K562 treated with DMSO at 1 percent for 48 hours (cell line): ENCODE measurements around the gene PARP6. TPM values are rescaled to one million over a fixed set of nuclear protein-coding genes. Genes with fewer than 3 reads are reported as not detected.

Experiments used
- total RNA-seq: library from RNA; unstranded; fragments of 300-600 nt; gene quantifications from 2 replicates; pipeline ENCODE4 v1.2.3, GENCODE V29; 2022; ENCODE audit warnings: low replicate concordance; ENCODE audit errors: extremely low read depth

PARP6 gene, protein sequence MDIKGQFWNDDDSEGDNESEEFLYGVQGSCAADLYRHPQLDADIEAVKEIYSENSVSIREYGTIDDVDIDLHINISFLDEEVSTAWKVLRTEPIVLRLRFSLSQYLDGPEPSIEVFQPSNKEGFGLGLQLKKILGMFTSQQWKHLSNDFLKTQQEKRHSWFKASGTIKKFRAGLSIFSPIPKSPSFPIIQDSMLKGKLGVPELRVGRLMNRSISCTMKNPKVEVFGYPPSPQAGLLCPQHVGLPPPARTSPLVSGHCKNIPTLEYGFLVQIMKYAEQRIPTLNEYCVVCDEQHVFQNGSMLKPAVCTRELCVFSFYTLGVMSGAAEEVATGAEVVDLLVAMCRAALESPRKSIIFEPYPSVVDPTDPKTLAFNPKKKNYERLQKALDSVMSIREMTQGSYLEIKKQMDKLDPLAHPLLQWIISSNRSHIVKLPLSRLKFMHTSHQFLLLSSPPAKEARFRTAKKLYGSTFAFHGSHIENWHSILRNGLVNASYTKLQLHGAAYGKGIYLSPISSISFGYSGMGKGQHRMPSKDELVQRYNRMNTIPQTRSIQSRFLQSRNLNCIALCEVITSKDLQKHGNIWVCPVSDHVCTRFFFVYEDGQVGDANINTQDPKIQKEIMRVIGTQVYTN
- not detected in 2 replicates for total RNA-seq

DNA sequence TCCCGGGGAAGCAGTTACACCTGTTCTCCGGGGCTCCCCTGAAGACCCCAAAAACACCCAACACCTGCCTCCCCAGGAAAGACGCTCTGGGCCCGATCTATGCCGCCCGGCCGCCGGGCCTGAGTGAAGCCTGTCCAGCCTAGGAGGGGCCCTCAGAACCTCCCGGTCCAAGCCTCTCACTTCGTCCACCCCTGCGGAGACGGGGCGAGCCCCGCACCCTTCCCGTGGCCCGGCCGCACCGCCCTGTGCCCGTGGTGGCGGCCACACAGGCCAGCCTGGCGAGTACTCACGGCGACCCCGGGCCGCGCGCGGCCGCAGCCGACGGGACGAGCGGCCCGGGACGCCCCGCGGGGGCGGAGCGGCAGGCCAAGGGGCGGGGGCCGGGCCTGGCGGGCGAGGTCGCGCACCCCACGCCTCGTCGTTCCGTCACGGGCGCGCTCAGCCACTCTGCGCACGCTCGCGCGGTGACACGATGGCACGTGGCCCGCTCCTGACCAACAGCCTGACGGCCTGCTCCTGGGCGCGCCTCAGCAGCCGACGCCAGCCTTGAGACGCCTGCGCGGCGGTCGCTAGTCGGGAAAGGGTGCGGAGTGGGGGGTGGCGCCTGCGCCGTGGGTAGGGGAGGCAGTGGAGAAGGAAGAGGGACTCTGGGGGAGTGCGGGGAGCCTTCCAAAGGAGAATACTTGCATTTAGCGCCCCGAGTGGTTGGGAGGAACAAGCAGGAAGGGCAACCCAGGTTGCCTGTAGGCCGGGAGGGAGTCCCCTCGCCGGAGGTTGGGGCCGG, at the start of gene PARP6:
TSS of gene PARP6 (minus strand) at position 342 of the 784 bp plus-strand sequence. CDS start 5,077 bp downstream, outside the sequence.

DNA sequence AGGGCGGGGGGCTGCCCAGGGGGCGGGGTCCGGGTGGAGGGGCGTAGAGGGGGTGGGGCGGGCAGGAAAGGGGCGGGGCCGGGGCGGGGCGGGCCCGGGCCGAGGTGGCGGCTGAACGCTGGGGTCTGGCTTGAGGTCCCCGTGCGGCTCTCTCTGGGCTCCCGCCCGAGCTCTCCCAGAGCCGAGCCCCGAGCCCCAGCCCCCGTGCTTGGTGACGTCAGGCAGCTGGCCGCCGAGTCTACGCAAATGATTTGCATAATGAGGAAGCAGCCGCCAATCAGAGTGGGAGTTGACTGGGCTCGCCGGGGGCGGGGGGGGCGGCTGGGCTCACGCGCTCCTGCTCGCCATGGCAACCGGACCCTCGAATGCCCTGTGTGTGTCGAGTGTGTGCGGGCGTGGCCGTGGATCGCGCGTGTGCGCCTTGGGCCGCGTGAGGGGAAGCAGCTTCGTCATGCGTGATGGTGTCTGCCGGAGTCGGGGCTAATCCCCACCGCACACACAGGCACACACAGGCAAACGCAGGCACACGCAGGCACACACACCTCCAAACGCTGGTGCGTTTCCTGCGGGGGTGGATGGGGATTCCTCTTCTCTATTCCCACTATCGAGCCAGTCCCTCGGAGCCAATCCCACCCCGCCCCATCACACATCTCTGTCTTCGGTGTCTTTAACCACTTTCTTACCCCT, 47.8 kb upstream of the PARP6 start, which contains the start of gene CELF6:
TSS of gene CELF6 (minus strand) at position 173 of the 687 bp plus-strand sequence. CDS start 283 bp downstream, outside the sequence.

DNA sequence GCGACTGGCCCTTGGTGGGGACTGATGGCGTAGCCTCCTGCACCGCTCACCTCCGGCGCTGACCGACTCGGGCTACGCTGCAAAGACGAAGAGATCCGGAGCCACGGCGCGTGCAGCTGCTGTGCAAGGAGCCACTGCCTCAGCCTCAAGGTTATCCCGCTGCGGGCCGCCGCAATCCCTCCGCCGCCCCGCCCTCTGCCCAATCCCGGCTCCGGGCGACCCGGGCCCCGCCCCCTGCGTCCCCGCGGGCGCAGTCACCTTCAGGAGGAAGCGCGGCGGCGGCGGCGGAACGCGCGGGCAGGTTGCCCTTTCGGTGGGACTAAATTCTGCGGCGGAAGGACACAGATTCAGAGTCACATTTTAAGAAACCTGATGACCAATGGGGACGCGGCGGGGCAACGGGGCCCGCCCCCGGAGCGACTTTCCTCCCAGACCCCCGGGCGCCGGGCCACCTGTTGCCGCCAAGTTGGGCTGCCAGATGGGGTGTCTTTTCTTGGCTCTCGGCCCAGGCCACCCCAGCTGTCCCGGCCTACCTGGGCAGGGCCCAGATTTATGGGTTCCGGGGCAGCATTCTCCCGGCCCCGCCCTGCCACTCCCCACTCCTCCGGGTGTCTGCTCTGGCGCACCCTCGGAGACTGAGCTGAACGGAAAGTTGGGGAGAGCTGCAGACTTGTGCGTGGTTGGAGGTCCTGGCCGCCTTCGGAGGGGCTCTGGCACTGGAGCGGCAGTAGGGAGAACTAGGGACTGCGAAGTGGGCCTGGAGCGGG, 41.1 kb downstream of the PARP6 start, which contains the start of gene PKM:
TSS of gene PKM (minus strand) at position 125 of the 767 bp plus-strand sequence. CDS start 12,093 bp downstream, outside the sequence.

DNA sequence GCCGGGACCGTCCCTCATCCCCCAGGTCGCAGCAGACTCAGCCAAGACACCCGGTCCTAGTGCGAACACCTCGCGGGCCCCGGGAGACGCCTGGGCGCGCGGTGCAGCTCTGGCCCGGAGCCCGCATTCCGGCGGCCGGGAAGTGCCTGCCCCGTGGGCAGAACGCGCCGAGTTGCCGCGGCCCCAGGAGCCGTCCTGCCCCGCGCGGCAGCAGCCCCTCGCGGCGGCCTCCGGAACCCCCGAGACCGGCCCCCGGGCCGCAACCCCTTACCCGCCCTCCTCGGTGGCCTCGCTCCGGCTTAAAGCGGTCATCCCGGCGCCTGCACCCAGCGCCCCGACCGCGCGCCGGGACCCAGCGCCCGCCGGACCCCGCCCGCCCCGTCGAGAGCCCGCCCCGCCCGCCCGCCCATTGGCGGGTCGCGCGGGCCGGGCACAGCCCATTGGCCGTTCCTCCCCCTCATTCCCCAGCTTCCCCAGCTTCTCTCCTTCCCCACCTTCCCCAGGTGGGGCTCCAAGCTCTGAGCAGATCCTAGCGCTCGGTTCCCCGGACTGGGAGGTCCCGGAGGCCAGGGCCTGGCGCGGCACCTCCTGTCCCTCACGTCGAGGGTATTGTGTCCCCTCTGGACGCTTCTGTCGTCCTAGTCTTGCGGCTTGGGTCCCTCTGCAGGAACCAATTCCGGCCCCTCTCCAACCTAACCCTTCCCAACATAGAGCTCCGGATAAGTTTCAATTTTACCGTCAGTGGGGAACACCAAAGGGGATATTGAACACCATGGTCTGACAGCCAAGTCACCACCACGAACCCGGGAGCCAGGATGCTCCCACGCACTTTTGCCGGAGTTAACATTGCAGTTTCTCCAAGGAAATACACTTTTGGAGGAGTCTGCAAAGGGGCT, 74.6 kb downstream of the PARP6 start, which contains the start of gene GRAMD2A:
TSS of gene GRAMD2A (minus strand) at position 328 of the 896 bp plus-strand sequence.

Other genes with a start within 250 kb of the PARP6 start
- gene MYO9A, start 154.4 kb downstream of the PARP6 start, total RNA-seq, result not detected in 2 replicates
- not detected in 2 replicates for gene SENP8, start 154.2 kb downstream of the PARP6 start, total RNA-seq
- not detected in 2 replicates for gene GRAMD2A, start 74.8 kb downstream of the PARP6 start, total RNA-seq
- 617 and 1,590 TPM in 2 replicates for gene PKM, start 41.4 kb downstream of the PARP6 start, total RNA-seq
- gene CELF6, start 47.6 kb upstream of the PARP6 start, total RNA-seq, result not detected in 2 replicates
- gene HEXA, start 103.5 kb upstream of the PARP6 start, total RNA-seq, result 238 TPM in 1 of 2 replicates, not detected in the other
- gene TMEM202, start 125.8 kb upstream of the PARP6 start, total RNA-seq, result not detected in 2 replicates
- gene ARIH1, start 201.8 kb upstream of the PARP6 start, total RNA-seq, result not detected in 2 replicates